Liver (tissue), 9 donors: ENCODE measurements around the gene TOMM22. TPM values are rescaled to one million over a fixed set of nuclear protein-coding genes. Genes with fewer than 3 reads are reported as not detected.

ENCODE experiments used
- DNase-seq: peaks from one replicate; pipeline ENCODE4 v3.0.0-alpha.2; 2017; ENCODE audit warnings: low spot score
- H3K27ac ChIP-seq, 2 donors: one replicate each; pipeline ENCODE4 v1.7.0; 2013; ENCODE audit warnings: inconsistent platforms in 2 of 2, low read length in 2 of 2, control low read depth in 1 of 2, low read depth in 1 of 2, mild to moderate bottlenecking in 1 of 2
- H3K27me3 ChIP-seq, 4 donors: one replicate each; pipeline versions ENCODE4 v1.6.1 to v1.7.0; 2013; ENCODE audit warnings: low read length in 3 of 4, inconsistent platforms in 1 of 4, mild to moderate bottlenecking in 1 of 4, moderate library complexity in 1 of 4; ENCODE audit not compliant: control insufficient read depth in 4 of 4, insufficient read depth in 4 of 4
- H3K36me3 ChIP-seq, 4 donors: one replicate each; pipeline versions ENCODE4 v1.6.1 to v1.7.0; 2013; ENCODE audit warnings: low read length in 3 of 4, mild to moderate bottlenecking in 3 of 4, low read depth in 1 of 4, moderate library complexity in 1 of 4; ENCODE audit not compliant: control insufficient read depth in 4 of 4, insufficient read depth in 3 of 4
- H3K4me1 ChIP-seq, 4 donors: one replicate each; pipeline versions ENCODE4 v1.6.1 to v1.7.0; 2013; ENCODE audit warnings: low read length in 3 of 4, mild to moderate bottlenecking in 3 of 4, moderate library complexity in 1 of 4; ENCODE audit not compliant: control insufficient read depth in 4 of 4, insufficient read depth in 4 of 4
- H3K4me3 ChIP-seq, 3 donors: one replicate each; pipeline versions ENCODE4 v1.6.1 to v1.7.0; 2013; ENCODE audit warnings: low read length in 3 of 3, control low read depth in 1 of 3, low read depth in 1 of 3, mild to moderate bottlenecking in 1 of 3
- H3K9ac ChIP-seq, 2 donors: one replicate each; pipeline ENCODE4 v1.7.0; 2013; ENCODE audit warnings: low read length in 2 of 2, mild to moderate bottlenecking in 2 of 2, moderate library complexity in 2 of 2, control low read depth in 1 of 2, low read depth in 1 of 2
- H3K9me3 ChIP-seq, 4 donors: one replicate each; pipeline versions ENCODE4 v1.6.1 to v1.7.0; 2013; ENCODE audit warnings: low read length in 3 of 4; ENCODE audit not compliant: control insufficient read depth in 4 of 4
- EGR1 ChIP-seq, 2 donors: IDR thresholded peaks; 2 replicates each; pipeline ENCODE4 v1.6.1; 2016 to 2018; ENCODE audit warnings: antibody characterized with exemption in 2 of 2, low read depth in 2 of 2
- FOXA1 ChIP-seq: IDR thresholded peaks from 2 replicates; pipeline ENCODE4 v1.6.1; 2016; ENCODE audit warnings: antibody characterized with exemption
- FOXA2 ChIP-seq: IDR thresholded peaks from 2 replicates; pipeline ENCODE4 v1.6.1; 2016; ENCODE audit warnings: antibody characterized with exemption
- GABPA ChIP-seq, 2 donors: IDR thresholded peaks in 1 of 2; conservative IDR thresholded peaks in 1 of 2; 2 replicates each; pipeline ENCODE4 v1.6.1; 2016; ENCODE audit warnings: antibody characterized with exemption in 2 of 2, mild to moderate bottlenecking in 1 of 2, moderate library complexity in 1 of 2
- HNF4A ChIP-seq, 2 donors: conservative IDR thresholded peaks; 2 replicates each; pipeline ENCODE4 v1.6.1; 2016; ENCODE audit warnings: antibody characterized with exemption in 2 of 2, mild to moderate bottlenecking in 2 of 2
- HNF4G ChIP-seq: IDR thresholded peaks from 2 replicates; pipeline ENCODE4 v1.6.1; 2016; ENCODE audit warnings: antibody characterized with exemption
- JUND ChIP-seq, 2 donors: IDR thresholded peaks; 2 replicates each; pipeline ENCODE4 v1.6.1; 2016; ENCODE audit warnings: antibody characterized with exemption in 2 of 2
- NR2F2 ChIP-seq: IDR thresholded peaks from 2 replicates; pipeline ENCODE4 v1.6.1; 2016; ENCODE audit warnings: antibody characterized with exemption
- RAD21 ChIP-seq, 2 donors: IDR thresholded peaks; 2 replicates each; pipeline ENCODE4 v1.6.1; 2016; ENCODE audit warnings: antibody characterized with exemption in 2 of 2, mild to moderate bottlenecking in 2 of 2
- RXRA ChIP-seq, 2 donors: IDR thresholded peaks; 2 replicates each; pipeline ENCODE4 v1.6.1; 2017 to 2018; ENCODE audit warnings: antibody characterized with exemption in 2 of 2, mild to moderate bottlenecking in 1 of 2
- SP1 ChIP-seq: IDR thresholded peaks from 2 replicates; pipeline ENCODE4 v1.6.1; 2018; ENCODE audit warnings: antibody characterized with exemption, mild to moderate bottlenecking
- TAF1 ChIP-seq: conservative IDR thresholded peaks from 2 replicates; pipeline ENCODE4 v1.6.1; 2016; ENCODE audit warnings: antibody characterized with exemption, mild to moderate bottlenecking
- YY1 ChIP-seq: IDR thresholded peaks from 2 replicates; pipeline ENCODE4 v1.6.1; 2016; ENCODE audit warnings: antibody characterized with exemption, mild to moderate bottlenecking
- WGBS: extraction: QIAGEN DNeasy Blood & Tissue Kit; methylation state at CpG from one replicate; pipeline ENCODE4 v1.1.7; 2013; 5-methylcytosine and 5-hydroxymethylcytosine counted together
- polyA plus RNA-seq, 2 donors: library from polyadenylated mRNA; stranded (reverse) in 1 of 2; unstranded in 1 of 2; fragments of 200-250 nt in 1 of 2; fragments of >200 nt in 1 of 2; fragmentation: Nextera tagmentation in 1 of 2; extraction: Ambion mirVana in 1 of 2; gene quantifications; one replicate each; pipeline versions ENCODE4 v1.2.1 to v1.2.3, GENCODE V29; 2013 to 2015
- total RNA-seq, 2 donors: library from RNA; depleted of rRNA; stranded (reverse); fragments of >200 nt; gene quantifications; one replicate each; pipeline ENCODE4 v1.2.3, GENCODE V29; 2014
- TF ChIP-seq, protein P1 (sequence below): IDR thresholded peaks from 2 replicates; pipeline ENCODE4 v1.6.1; 2016; ENCODE audit warnings: antibody characterized with exemption
- TF ChIP-seq, protein P2 (sequence below): IDR thresholded peaks from 2 replicates; pipeline ENCODE4 v1.6.1; 2016; ENCODE audit warnings: antibody characterized with exemption, mild to moderate bottlenecking
- TF ChIP-seq, protein P3 (sequence below): IDR thresholded peaks from 2 replicates; pipeline ENCODE4 v1.6.1; 2016; ENCODE audit warnings: antibody characterized with exemption
- TF ChIP-seq, protein P4 (sequence below): fragments of 150-350 bp; IDR thresholded peaks from 2 replicates; pipeline ENCODE4 v1.5.1; 2017; ENCODE audit warnings: improper control_type of control experiment, low read depth, low read length; ENCODE audit not compliant: missing input control
- TF ChIP-seq, protein P5 (sequence below): IDR thresholded peaks from 2 replicates; pipeline ENCODE4 v1.6.1; 2016; ENCODE audit warnings: antibody characterized with exemption
- donor health status: healthy.
- donor health status: healthy.
- donor health status: healthy.
- donor health status: healthy.
- donor health status: healthy.

The TOMM22 gene
- total and polyA plus RNA-seq, 4 donors, result 20.2 to 44.3 (median 21.3) TPM

DNA sequence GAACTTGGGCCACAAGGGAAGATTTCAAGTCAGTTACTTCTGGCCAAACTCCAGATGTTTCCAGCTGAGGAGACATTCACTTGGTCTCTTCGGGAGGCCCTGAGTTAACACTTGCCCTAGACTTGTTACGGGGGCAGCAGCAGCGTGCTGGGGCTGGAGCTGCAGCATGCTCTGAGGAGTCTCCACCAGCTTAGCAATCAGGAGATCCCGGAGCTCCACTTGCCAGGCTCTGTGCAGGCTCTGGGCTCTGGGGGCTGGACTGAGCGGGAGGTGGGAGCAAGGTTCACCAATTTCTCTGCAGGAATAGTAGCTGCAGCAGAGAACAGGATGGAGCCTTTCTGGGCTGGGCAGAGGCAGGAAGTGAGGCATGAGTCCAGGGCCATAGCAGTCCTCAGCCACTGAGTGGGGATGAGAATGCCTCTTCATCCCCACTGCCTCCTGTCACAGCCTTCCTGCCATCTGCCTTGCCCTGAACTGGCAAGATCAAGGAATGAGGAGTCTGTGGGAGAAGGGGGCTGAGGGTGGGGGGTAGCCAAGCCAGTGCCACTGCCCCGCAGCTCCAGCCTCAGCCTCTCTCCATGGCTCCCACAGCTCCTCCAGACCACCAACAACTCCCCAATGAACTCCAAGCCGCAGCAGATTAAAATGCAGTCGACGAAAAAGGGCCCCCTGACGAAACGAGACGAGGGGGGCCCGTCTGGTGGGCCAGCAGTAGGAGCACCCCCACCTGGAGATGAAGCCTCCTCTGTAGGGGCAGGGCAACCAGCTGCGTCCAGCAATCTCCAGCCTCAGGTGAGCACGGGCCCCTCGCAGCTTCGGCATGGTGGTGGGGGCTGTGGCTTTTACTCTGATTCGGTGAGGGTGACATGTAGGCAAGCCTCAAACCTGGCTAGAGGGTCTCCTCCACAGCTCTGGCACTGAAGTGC is 47.4 kb downstream of the TOMM22 start:
- peaks cover 31 to 73% (median 52%) of the 10 kb centered on the region in 4 donors for H3K36me3 ChIP-seq
- no peak overlapping the region for H3K4me3 ChIP-seq
- H3K27me3 ChIP-seq, result no peaks in the 10 kb centered on the region
- TF ChIP-seq, protein P1, sequence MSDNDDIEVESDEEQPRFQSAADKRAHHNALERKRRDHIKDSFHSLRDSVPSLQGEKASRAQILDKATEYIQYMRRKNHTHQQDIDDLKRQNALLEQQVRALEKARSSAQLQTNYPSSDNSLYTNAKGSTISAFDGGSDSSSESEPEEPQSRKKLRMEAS, result no peak
- TF ChIP-seq RAD21 (IDR thresholded peaks at IDR 0.05) (no peak), RXRA (IDR thresholded peaks at IDR 0.05) (no peak), FOXA1 (no peak), NR2F2 (no peak), GABPA (IDR thresholded peaks at IDR 0.05 in 1 of 2, conservative IDR thresholded peaks at IDR 0.05 in 1 of 2) (no peak), TAF1 (no peak), SP1 (no peak), FOXA2 (no peak), HNF4A (conservative IDR thresholded peaks at IDR 0.05) (no peak), YY1 (no peak), EGR1 (IDR thresholded peaks at IDR 0.05; ENCODE audit: low read depth in 2 of 2) (no peak), JUND (IDR thresholded peaks at IDR 0.05) (no peak), HNF4G (no peak)
- TF ChIP-seq, protein P2, sequence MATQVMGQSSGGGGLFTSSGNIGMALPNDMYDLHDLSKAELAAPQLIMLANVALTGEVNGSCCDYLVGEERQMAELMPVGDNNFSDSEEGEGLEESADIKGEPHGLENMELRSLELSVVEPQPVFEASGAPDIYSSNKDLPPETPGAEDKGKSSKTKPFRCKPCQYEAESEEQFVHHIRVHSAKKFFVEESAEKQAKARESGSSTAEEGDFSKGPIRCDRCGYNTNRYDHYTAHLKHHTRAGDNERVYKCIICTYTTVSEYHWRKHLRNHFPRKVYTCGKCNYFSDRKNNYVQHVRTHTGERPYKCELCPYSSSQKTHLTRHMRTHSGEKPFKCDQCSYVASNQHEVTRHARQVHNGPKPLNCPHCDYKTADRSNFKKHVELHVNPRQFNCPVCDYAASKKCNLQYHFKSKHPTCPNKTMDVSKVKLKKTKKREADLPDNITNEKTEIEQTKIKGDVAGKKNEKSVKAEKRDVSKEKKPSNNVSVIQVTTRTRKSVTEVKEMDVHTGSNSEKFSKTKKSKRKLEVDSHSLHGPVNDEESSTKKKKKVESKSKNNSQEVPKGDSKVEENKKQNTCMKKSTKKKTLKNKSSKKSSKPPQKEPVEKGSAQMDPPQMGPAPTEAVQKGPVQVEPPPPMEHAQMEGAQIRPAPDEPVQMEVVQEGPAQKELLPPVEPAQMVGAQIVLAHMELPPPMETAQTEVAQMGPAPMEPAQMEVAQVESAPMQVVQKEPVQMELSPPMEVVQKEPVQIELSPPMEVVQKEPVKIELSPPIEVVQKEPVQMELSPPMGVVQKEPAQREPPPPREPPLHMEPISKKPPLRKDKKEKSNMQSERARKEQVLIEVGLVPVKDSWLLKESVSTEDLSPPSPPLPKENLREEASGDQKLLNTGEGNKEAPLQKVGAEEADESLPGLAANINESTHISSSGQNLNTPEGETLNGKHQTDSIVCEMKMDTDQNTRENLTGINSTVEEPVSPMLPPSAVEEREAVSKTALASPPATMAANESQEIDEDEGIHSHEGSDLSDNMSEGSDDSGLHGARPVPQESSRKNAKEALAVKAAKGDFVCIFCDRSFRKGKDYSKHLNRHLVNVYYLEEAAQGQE, result no peak
- TF ChIP-seq, protein P3, sequence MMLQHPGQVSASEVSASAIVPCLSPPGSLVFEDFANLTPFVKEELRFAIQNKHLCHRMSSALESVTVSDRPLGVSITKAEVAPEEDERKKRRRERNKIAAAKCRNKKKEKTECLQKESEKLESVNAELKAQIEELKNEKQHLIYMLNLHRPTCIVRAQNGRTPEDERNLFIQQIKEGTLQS, result no peak
- TF ChIP-seq, protein P4, sequence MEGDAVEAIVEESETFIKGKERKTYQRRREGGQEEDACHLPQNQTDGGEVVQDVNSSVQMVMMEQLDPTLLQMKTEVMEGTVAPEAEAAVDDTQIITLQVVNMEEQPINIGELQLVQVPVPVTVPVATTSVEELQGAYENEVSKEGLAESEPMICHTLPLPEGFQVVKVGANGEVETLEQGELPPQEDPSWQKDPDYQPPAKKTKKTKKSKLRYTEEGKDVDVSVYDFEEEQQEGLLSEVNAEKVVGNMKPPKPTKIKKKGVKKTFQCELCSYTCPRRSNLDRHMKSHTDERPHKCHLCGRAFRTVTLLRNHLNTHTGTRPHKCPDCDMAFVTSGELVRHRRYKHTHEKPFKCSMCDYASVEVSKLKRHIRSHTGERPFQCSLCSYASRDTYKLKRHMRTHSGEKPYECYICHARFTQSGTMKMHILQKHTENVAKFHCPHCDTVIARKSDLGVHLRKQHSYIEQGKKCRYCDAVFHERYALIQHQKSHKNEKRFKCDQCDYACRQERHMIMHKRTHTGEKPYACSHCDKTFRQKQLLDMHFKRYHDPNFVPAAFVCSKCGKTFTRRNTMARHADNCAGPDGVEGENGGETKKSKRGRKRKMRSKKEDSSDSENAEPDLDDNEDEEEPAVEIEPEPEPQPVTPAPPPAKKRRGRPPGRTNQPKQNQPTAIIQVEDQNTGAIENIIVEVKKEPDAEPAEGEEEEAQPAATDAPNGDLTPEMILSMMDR, result no peak
- TF ChIP-seq, protein P5, sequence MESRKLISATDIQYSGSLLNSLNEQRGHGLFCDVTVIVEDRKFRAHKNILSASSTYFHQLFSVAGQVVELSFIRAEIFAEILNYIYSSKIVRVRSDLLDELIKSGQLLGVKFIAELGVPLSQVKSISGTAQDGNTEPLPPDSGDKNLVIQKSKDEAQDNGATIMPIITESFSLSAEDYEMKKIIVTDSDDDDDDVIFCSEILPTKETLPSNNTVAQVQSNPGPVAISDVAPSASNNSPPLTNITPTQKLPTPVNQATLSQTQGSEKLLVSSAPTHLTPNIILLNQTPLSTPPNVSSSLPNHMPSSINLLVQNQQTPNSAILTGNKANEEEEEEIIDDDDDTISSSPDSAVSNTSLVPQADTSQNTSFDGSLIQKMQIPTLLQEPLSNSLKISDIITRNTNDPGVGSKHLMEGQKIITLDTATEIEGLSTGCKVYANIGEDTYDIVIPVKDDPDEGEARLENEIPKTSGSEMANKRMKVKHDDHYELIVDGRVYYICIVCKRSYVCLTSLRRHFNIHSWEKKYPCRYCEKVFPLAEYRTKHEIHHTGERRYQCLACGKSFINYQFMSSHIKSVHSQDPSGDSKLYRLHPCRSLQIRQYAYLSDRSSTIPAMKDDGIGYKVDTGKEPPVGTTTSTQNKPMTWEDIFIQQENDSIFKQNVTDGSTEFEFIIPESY, result no peak
- H3K4me1 ChIP-seq, result peaks cover 18 to 34% (median 28%) of the 10 kb centered on the region in 4 donors
- no peak overlapping the region for H3K27ac ChIP-seq
- no peak overlapping the region for H3K9ac ChIP-seq
- H3K9me3 ChIP-seq, result no peaks in the 10 kb centered on the region
- WGBS, result 96% methylated on average over 18 of the region's 18 CpGs
- no peak for DNase-seq
